ENCODE results near the gene MYO3B.
"Not testable (repeated sequence)": the region's sequence is repeated elsewhere in the genome, so short reads cannot be mapped to it uniquely, and the experiment has no call there.

MYO3B gene

GRCh38 chr2:170349269-170349668, 171.3 kb downstream of the MYO3B start:
- not testable (repeated sequence) for DNase-seq

GRCh38 chr2:170350929-170351826, 173.2 kb downstream of the MYO3B start:
- no peak for DNase-seq

- no peak for DNase-seq
These were observed 175.8 kb downstream of the MYO3B start for GRCh38 chr2:170353723-170354122.

- DNase-seq: no peak
These were observed 176.4 kb downstream of the MYO3B start for GRCh38 chr2:170354388-170354787.

- no peak for DNase-seq
These were observed 177.2 kb downstream of the MYO3B start for GRCh38 chr2:170354855-170355780.

GRCh38 chr2:170359466-170359865, 181.5 kb downstream of the MYO3B start:
- DNase-seq: no peak

- DNase-seq: no peak
These were observed 182.7 kb downstream of the MYO3B start for GRCh38 chr2:170360546-170361089.

GRCh38 chr2:170361090-170361936, 183.4 kb downstream of the MYO3B start:
- peak; percentile 18 for DNase-seq

GRCh38 chr2:170362313-170362870, 184.4 kb downstream of the MYO3B start:
- DNase-seq: no peak

GRCh38 chr2:170362871-170363631, 185.1 kb downstream of the MYO3B start:
- DNase-seq: no peak

GRCh38 chr2:170365003-170365402, 187.1 kb downstream of the MYO3B start:
- DNase-seq: no peak

GRCh38 chr2:170365686-170366085, 187.7 kb downstream of the MYO3B start:
- no peak for DNase-seq

- no peak for DNase-seq
These were observed 190.4 kb downstream of the MYO3B start for GRCh38 chr2:170368370-170368769.

- DNase-seq: no peak
These were observed 191.3 kb downstream of the MYO3B start for GRCh38 chr2:170369228-170369627.

GRCh38 chr2:170369894-170370293, 191.9 kb downstream of the MYO3B start:
- no peak for DNase-seq

GRCh38 chr2:170371231-170371998, 193.5 kb downstream of the MYO3B start:
- no peak for DNase-seq

- no peak for DNase-seq
These were observed 197.2 kb downstream of the MYO3B start for GRCh38 chr2:170375192-170375591.

- no peak for DNase-seq
These were observed 199.7 kb downstream of the MYO3B start for GRCh38 chr2:170377500-170378207.

GRCh38 chr2:170380267-170380666, 202.3 kb downstream of the MYO3B start:
- DNase-seq: no peak

- DNase-seq: no peak
These were observed 203.7 kb downstream of the MYO3B start for GRCh38 chr2:170381678-170382077.
